GM18868 (cell line): ENCODE measurements around the gene THBS3.
"Not testable (repeated sequence)": the region's sequence is repeated elsewhere in the genome, so short reads cannot be mapped to it uniquely, and the experiment has no call there.

Source experiments
- ATAC-seq: cut with Tn5 transposase; IDR thresholded peaks from one replicate; pipeline ENCODE4 v1.9.1; 2021; ENCODE audit warnings: mild to moderate bottlenecking, moderate library complexity; ENCODE audit not compliant: unreplicated experiment

Gene THBS3

GRCh38 chr1:155175281-155175926 is 32.3 kb downstream of the THBS3 start:
- ATAC-seq: no peak

- no peak for ATAC-seq
Observed at GRCh38 chr1:155174324-155175280, 33.1 kb downstream of the THBS3 start.

- no peak for ATAC-seq
Observed at GRCh38 chr1:155173478-155174323, 34.0 kb downstream of the THBS3 start, which contains the start of gene TRIM46. Gene TRIM46 (plus strand): TSS chr1:155173849. CDS start chr1:155173967, 118 bp downstream.

- ATAC-seq: peak; percentile 74
Observed at GRCh38 chr1:155172732-155173477, 34.8 kb downstream of the THBS3 start, which contains the start of gene KRTCAP2. Gene KRTCAP2 (minus strand): TSS chr1:155173304. CDS start chr1:155173224, 80 bp downstream.

GRCh38 chr1:155171836-155172731 is 35.6 kb downstream of the THBS3 start:
- no peak for ATAC-seq

- no peak for ATAC-seq
Observed at GRCh38 chr1:155170806-155171205, 36.9 kb downstream of the THBS3 start.

GRCh38 chr1:155170101-155170785 is 37.5 kb downstream of the THBS3 start:
- ATAC-seq: no peak

GRCh38 chr1:155169541-155169940 is 38.2 kb downstream of the THBS3 start:
- ATAC-seq: no peak

- ATAC-seq: no peak
Observed at GRCh38 chr1:155168456-155169210, 39.1 kb downstream of the THBS3 start.

GRCh38 chr1:155168105-155168445 is 39.6 kb downstream of the THBS3 start:
- ATAC-seq: not testable (repeated sequence)

GRCh38 chr1:155167166-155168104 is 40.3 kb downstream of the THBS3 start:
- ATAC-seq: no peak

GRCh38 chr1:155166471-155167165 is 41.1 kb downstream of the THBS3 start:
- no peak for ATAC-seq

GRCh38 chr1:155166051-155166470 is 41.6 kb downstream of the THBS3 start:
- ATAC-seq: no peak

GRCh38 chr1:155164625-155165024 is 43.1 kb downstream of the THBS3 start:
- ATAC-seq: not testable (repeated sequence)

- not testable (repeated sequence) for ATAC-seq
Observed at GRCh38 chr1:155163785-155164184, 43.9 kb downstream of the THBS3 start.

- ATAC-seq: not testable (repeated sequence)
Observed at GRCh38 chr1:155162631-155163030, 45.1 kb downstream of the THBS3 start.
